Measurements from ENCODE around the gene LRP4.
A peak's percentile ranks its signal among the peaks of the same experiment; 100 is the strongest.

Gene LRP4

DNA sequence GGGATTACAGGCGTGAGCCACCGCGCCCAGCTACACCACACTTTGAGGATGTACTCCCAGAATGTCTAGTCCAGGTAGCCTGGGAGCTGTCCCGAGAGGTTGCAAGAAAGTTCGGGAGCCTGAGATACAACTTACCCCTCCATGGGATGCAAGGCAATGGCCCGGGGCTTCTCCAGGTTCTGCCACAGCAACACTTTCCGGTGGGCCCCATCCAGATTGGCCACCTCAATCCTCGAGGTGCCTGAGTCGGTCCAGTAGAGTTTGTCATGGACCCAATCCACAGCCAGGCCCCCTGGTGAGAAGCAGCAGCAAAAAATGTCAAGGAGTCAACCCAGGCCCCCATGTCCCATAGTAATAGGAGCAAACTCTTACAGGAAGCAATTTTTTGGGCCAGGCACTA is 25.5 kb downstream of the LRP4 start:
- DNase-seq (ENCODE audit: low read depth in 2 of 2), result no peak

DNA sequence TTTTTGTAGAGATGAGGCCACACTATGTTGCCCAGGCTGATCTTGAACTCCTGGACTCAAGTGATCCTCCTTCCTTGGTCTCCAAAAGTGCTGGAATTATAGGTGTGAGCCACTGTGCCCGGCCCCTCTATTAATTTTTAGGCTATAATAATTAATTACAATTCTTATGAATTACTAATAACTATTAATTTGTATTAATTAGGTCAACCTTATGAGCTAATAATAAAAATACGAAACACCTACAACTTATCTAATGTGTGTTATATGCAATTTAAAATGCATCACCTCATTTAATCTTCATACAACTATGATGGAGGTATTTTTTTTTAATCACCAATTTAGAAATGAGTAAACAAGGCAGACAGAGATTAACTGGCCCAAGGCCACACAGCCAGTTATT is 26.2 kb downstream of the LRP4 start:
- DNase-seq (ENCODE audit: low read depth in 2 of 2), result no peak

DNA sequence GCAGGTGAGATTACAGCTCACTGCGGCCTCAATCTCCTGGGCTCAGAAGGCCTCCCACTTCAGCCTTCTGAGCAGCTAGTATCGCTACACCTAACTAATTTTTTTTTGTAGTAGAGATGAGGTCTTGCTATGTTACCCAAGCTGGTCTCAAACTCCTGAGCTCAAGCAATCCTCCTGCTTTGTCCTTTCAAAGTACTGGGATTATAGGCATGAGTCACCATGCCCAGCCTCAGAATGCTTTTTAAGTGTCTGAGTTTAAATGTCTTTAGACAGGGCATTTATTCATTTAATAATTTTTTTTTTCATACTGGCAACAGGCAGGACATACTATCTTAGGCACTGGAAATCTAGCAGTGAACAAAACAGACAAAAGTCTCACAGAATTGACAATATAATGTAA is 27.7 kb downstream of the LRP4 start:
- no peak for DNase-seq (ENCODE audit: low read depth in 2 of 2)

GRCh38 chr11:46889689-46890475 is 28.5 kb downstream of the LRP4 start:
- peak; percentile 45 to 47 for DNase-seq (ENCODE audit: low read depth in 2 of 2)

DNA sequence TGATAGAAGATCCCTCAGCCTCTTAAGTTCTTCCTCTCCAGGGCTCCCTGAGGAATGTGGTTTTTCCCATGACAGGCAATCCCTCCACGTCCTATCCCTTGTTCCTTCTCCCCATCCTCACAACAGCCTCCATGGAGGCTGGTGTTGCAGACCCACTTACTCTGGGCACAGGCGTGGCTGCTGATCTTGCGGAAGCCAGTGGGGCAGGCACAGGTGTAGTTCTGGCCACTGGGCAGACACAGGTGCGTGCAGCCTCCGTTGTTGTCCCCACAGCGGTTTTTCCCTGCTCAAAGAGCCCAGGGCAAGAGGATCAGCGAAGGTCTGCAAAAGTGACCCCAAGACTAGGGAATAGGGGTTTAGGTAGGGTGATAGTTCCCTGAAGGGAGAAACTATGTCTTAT is 29.1 kb downstream of the LRP4 start:
- DNase-seq (ENCODE audit: low read depth in 2 of 2), result no peak

DNA sequence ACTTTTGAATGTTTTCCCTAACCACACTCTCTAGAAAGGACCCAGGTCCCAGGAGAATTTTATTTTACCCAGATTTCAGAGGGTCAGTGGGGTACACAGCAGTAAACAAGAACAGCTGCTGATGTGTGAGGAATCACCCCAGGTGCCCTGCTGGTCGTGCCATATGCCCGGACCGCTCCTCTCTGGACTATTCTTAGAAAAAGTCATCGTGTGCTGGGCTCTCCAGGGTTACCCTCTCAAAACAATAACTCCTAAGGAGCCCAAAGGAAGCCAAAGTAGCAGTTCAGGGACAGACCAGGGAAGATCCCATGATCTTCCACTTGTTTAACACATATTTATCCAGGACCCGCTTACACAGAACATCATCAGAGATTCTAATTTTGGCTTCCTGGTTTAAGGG is 29.7 kb downstream of the LRP4 start:
- DNase-seq (ENCODE audit: low read depth in 2 of 2), result no peak

DNA sequence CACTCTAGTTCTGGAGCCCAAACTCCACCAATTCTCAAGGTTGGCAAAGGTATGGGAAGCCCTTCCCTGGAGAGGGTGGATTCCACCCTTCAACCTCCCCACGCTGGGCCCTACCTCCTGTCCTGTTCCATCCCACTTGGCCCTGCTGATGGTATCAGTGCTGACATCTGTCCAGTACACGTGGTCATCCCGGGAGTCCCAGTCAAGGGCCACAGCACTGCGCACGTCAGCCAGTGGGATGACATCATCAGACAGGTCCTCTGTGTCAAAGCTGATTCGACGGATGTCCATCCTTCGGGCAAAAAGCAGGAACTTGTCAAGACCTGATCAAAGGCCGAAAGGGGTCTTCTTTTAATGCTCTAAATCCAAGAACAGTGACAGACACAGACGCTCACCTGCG is 32.1 kb downstream of the LRP4 start:
- DNase-seq (ENCODE audit: low read depth in 2 of 2), result no peak

GRCh38 chr11:46879056-46879585 is 39.2 kb downstream of the LRP4 start:
- no peak for DNase-seq (ENCODE audit: low read depth in 2 of 2)

DNA sequence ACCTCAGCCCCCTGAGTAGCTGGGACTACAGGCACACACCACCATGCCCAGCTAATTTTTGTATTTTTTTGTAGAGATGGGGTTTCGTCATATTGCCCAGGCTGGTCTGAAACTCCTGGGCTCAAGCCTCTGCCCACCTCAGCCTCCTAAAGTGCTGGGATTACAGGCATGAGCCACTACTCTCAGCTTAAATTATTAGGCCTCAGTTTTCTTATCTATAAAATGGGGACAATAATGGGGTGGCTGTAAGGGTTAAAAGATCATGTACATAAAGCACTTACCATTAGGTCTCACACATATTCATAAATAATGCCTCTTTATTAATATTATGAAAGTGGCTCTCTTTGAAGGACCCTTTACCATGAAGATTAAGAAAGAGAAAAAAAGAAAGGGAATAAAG is 40.8 kb downstream of the LRP4 start:
- no peak for DNase-seq (ENCODE audit: low read depth in 2 of 2)

DNA sequence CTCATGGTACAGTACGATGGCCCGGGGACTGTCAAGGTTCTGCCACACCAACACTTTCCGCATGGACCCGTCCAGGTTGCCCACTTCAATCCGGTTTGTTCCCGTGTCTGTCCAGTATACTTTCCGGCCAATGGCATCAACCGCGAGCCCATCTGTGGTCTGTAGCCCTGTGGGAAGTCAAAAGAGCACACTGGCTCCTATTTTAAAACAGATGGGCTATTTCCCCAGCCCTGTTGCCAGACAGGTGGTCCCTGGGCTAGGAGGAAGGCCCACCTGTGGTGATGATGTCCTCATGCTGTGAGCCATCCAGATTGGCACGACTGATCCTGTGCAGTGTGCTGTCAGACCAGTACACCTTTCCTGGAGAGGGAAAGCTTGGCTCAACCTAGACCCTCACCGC is 41.9 kb downstream of the LRP4 start:
- DNase-seq (ENCODE audit: low read depth in 2 of 2), result no peak

GRCh38 chr11:46874586-46874985 is 43.8 kb downstream of the LRP4 start:
- no peak for DNase-seq (ENCODE audit: low read depth in 2 of 2)

DNA sequence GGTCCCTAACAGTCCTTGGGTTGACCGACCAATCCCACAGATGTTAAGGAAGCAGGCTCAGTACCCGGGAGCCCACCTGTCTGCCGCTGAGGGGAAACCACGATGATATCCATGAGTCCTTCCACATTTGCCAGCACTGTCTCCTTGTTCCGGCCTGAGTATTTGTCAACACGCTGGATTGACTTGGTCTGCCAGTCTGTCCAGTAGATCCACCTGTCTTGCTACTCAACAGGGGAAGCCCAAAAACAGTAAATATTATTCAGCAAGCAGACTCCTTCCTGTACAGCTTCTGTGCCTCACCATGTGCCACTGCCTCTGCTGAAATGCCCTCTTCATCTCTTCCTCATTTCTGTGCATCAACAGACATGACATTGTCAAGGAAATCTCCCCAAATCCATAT is 49.4 kb downstream of the LRP4 start:
- DNase-seq (ENCODE audit: low read depth in 2 of 2), result no peak

GRCh38 chr11:46865340-46865739 is 53.0 kb downstream of the LRP4 start:
- no peak for DNase-seq (ENCODE audit: low read depth in 2 of 2)

- no peak for DNase-seq (ENCODE audit: low read depth in 2 of 2)
These were observed 58.1 kb downstream of the LRP4 start for GRCh38 chr11:46860218-46860617.

- no peak for DNase-seq (ENCODE audit: low read depth in 2 of 2)
These were observed 59.3 kb downstream of the LRP4 start for GRCh38 chr11:46858920-46859546.

GRCh38 chr11:46857666-46858065 is 60.7 kb downstream of the LRP4 start:
- DNase-seq (ENCODE audit: low read depth in 2 of 2), result no peak

DNA sequence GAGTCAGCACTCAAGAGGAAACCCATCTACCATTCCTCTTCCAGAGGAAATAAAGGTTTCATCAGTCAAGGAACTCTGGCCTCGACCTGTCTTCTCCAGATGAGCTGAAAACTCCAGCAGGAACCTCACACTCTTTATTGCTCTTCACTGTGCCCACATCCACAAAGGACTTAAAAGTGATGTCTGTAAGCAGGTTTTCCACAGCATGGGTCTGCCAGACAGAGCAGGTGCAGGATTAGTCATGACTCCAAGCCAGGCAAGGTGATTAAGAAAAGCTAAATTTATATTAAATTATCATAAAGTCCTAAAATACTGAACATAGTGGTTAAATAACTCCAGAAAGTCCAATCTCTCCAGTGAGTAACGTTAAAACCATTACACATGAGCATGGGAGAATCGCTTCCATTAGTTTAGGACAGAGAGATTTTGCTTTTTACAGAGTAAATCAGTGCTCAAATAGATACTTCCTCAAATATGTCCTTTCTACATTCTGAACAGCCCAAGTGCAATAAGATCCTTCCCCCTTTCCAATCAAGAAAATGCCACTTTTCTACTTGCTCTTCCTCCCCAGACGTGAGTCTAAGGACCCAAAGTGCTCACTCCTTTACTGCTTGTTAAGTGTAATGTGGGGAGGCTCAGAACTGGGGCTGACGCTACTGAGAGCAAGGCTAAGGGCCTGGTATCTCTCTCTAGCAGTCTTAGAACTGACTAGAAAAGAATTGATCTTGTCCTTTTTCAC is 61.6 kb downstream of the LRP4 start:
- DNase-seq (ENCODE audit: low read depth in 2 of 2), result no peak

- DNase-seq (ENCODE audit: low read depth in 2 of 2), result no peak
These were observed 62.5 kb downstream of the LRP4 start for GRCh38 chr11:46855863-46856262.

DNA sequence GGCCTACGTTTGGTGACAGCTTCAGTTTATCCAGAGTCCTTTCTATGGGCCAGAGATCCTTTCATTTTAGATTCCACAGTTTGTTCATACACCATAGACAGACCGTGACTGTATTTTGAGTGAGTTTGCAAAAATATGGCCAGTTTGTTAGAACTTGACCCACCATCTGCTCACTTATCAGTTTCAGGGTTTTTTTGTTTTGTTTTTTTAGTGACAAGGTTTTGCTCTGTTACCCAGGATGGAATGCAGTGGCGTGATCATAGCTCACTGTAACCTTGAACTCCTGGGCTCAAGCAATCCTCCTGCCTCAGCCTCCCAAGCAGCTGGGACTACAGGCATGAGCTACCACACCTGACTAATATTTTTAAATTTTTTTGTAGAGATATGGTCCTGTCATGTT is 63.2 kb downstream of the LRP4 start:
- no peak for DNase-seq (ENCODE audit: low read depth in 2 of 2)

- DNase-seq (ENCODE audit: low read depth in 2 of 2), result no peak
These were observed 67.4 kb downstream of the LRP4 start for GRCh38 chr11:46850829-46851380.

- DNase-seq (ENCODE audit: low read depth in 2 of 2), result no peak
These were observed 68.7 kb downstream of the LRP4 start for GRCh38 chr11:46849631-46850030.

GRCh38 chr11:46846510-46846830 is 71.9 kb downstream of the LRP4 start:
- DNase-seq (ENCODE audit: low read depth in 2 of 2), result no peak
